ENCODE measurements around the gene PARD6B.

- no peak for TF ChIP-seq CTCF (IDR thresholded peaks at IDR 0.05)
- no peak for TF ChIP-seq TAF1 (IDR thresholded peaks at IDR 0.05; ENCODE audit: borderline replicate concordance, low read depth, low read length)
- TF ChIP-seq GABPA (IDR thresholded peaks at IDR 0.05; ENCODE audit: low read depth): no peak
- no peak for TF ChIP-seq FOXM1 (IDR thresholded peaks at IDR 0.05; ENCODE audit: low read depth)
- no peak for TF ChIP-seq RAD21 (IDR thresholded peaks at IDR 0.05; ENCODE audit: low read length)
- no peak for TF ChIP-seq FOSL2 (IDR thresholded peaks at IDR 0.05; ENCODE audit: borderline replicate concordance, low read depth)
Measured at GRCh38 chr20:50720026-50720425, 11.4 kb upstream of the PARD6B start.
